Esophagus (tissue), 2 donors: ENCODE data around the gene PPM1F. TPM values are rescaled to one million over a fixed set of nuclear protein-coding genes. Genes with fewer than 3 reads are reported as not detected.
"Not testable (repeated sequence)": the region's sequence is repeated elsewhere in the genome, so short reads cannot be mapped to it uniquely, and the experiment has no call there.

Source experiments
- H3K27ac ChIP-seq, 2 donors: one replicate each; pipeline ENCODE4 v1.5.1; 2013; ENCODE audit warnings: low read depth in 2 of 2, mild to moderate bottlenecking in 2 of 2, inconsistent platforms in 1 of 2, low read length in 1 of 2, moderate library complexity in 1 of 2
- H3K27me3 ChIP-seq, 2 donors: one replicate each; pipeline ENCODE4 v1.6.1; 2013; ENCODE audit warnings: low read length in 2 of 2, control low read depth in 1 of 2, mild to moderate bottlenecking in 1 of 2; ENCODE audit not compliant: insufficient read depth in 2 of 2, control insufficient read depth in 1 of 2
- H3K36me3 ChIP-seq, 2 donors: one replicate each; pipeline ENCODE4 v1.6.1; 2013; ENCODE audit warnings: low read length in 1 of 2; ENCODE audit not compliant: control insufficient read depth in 2 of 2, insufficient read depth in 2 of 2
- H3K4me1 ChIP-seq, 2 donors: one replicate each; pipeline ENCODE4 v1.6.1; 2013; ENCODE audit warnings: low read length in 1 of 2; ENCODE audit not compliant: control insufficient read depth in 2 of 2, insufficient read depth in 2 of 2
- H3K4me3 ChIP-seq, 2 donors: one replicate each; pipeline ENCODE4 v1.5.1; 2013; ENCODE audit warnings: low read length in 2 of 2, mild to moderate bottlenecking in 2 of 2, low read depth in 1 of 2, moderate library complexity in 1 of 2
- H3K9me3 ChIP-seq, 2 donors: one replicate each; pipeline ENCODE4 v1.6.1; 2013; ENCODE audit warnings: mild to moderate bottlenecking in 2 of 2, low read depth in 1 of 2, low read length in 1 of 2, moderate library complexity in 1 of 2; ENCODE audit not compliant: control insufficient read depth in 2 of 2, insufficient read depth in 1 of 2
- WGBS, 2 donors: extraction: QIAGEN DNeasy Blood & Tissue Kit; methylation state at CpG; one replicate each; pipeline ENCODE4 v1.1.7; 2013; 5-methylcytosine and 5-hydroxymethylcytosine counted together
- polyA plus RNA-seq, 2 donors: library from polyadenylated mRNA; stranded (reverse); fragments of 200-250 nt; gene quantifications; one replicate each; pipeline ENCODE4 v1.2.3, GENCODE V29; 2013
- donor health status: healthy with polysubstance abuse.
- donor health status: Bipolar disorder and iron deficiency.

PPM1F gene
- polyA plus RNA-seq, 2 donors, result 14.3 to 15.5 TPM

DNA sequence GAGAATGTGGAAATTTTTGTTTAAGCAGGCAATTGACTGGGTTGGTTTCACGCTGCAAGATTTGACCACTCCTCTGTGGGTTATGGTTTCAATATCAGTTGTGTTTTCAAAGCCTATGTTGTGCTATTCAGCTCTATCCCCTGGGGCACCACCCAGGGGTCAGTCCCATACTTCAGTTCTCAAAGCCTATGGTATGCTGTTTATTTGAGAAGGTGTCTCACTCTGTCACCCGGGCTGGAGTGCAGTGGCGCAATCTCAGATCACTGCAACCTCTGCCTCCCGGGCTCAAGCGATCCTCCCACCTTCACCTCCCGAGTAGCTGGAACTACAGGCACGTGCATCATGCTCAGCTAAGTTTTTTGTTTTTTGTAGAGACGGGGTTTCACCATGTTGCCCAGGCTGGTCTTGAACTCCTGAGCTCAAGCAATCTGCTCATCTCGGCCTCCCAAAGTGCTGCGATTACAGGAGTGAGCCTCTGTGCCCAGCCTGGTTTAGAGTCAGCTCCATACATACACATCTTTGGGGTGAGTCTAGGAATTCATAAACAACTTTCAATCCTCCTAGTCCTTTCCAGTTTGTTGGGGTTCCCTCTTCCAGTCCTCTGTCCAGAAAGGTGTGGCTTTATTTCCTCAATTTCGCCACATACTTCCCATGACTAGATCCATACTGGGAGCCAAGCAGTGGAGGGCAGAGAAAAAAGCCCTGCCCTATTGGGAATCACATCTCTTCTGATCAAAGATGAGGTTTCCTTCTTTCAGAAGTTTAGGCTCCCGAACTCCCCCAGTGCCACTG, 50.2 kb downstream of the PPM1F start:
- Histone ChIP-seq H3K27ac (no peak overlapping the region), H3K9me3 (no peaks in the 10 kb centered on the region), H3K27me3 (no peaks in the 10 kb centered on the region), H3K4me3 (no peak overlapping the region), H3K36me3 (peaks cover 0 to 2% of the 10 kb centered on the region in 2 donors), H3K4me1 (no peaks in the 10 kb centered on the region)
- 87 to 88% methylated on average over 12 of the region's 12 CpGs for WGBS, 2 donors

DNA sequence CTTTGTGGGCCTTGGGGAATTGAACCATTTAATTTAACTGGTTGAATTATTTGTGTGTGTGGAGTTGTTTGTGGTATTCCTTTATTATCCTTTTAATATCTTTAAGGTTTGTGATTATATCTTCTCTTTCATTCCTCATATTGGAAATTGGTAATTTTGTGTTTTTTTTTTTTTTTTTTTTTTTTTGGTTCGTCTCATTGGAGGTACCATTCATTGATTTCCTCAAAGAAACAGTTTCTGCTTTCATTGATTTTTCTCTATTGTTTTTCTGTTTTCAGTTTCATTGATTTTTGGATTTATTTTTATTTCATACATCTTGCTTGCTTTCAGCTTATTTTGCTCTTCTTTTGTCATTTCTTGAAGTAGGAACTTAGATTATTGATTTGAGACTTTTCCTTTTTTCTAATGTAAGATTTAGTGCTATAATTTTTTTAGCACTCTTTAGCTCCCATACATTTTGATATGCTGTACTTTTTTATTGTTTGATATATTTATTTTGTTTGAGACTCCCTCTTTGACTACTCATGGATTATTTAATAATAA, 54.2 kb downstream of the PPM1F start:
- no peaks in the 10 kb centered on the region for H3K36me3 ChIP-seq
- no peaks in the 10 kb centered on the region for H3K4me1 ChIP-seq
- no peak overlapping the region for H3K27ac ChIP-seq
- H3K4me3 ChIP-seq, result no peak overlapping the region
- no peaks in the 10 kb centered on the region for H3K9me3 ChIP-seq
- 68 to 77% methylated on average over 1 of the region's 1 CpG for WGBS, 2 donors
- no peaks in the 10 kb centered on the region for H3K27me3 ChIP-seq

DNA sequence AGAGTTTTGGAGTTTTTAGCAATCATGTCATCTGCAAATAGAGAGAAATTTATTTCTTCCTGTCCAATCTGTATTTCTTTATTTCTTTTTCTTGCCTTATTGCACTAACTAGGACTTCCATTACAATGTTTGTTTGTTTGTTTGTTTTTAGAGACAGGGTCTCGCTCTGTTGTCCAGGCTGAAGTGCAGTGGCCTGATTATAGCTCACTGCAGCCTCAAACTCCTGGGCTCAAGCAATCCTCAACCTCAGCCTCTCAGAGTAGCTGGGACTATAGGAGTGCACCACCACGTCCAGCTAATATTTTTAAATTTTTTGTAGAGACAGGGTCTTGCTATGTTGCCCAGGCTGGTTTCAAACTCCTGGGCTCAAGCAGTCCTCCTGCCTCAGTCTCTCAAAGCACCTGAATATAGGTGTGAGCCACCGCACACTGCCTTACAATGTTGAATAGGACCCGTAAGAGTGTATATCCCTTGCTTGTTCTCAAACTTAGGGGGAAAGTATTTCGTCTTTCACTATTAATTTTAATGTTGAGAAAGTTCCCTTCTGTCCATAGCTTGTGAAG, 55.6 kb downstream of the PPM1F start:
- Histone ChIP-seq H3K4me1 (no peaks in the 10 kb centered on the region), H3K36me3 (no peaks in the 10 kb centered on the region), H3K27me3 (no peaks in the 10 kb centered on the region), H3K9me3 (no peaks in the 10 kb centered on the region), H3K4me3 (no peak overlapping the region), H3K27ac (no peak overlapping the region)
- WGBS, 2 donors, result 92 to 94% methylated on average over 5 of the region's 5 CpGs

DNA sequence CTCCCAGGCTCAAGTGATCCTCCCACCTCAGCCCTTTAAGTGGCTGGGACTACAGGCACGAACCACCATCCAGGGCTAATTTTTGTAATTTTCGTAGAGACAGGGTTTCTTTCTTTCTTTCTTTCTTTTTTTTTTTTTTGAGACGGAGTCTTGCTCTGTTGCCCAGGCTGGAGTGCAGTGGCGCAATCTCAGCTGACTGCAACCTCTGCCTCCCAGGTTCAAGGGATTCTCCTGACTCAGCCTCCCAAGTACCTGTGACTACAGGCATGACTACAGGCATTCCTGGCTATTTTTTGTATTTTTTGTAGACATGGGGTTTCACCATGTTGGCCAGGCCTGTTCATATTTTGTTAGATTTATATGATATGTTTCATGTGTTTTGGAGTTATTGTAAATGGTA, 56.4 kb downstream of the PPM1F start:
- not testable (repeated sequence) for H3K27ac ChIP-seq, H3K4me3 ChIP-seq, H3K36me3 ChIP-seq, H3K4me1 ChIP-seq, H3K27me3 ChIP-seq, H3K9me3 ChIP-seq
- WGBS, 2 donors, result 85 to 89% methylated on average over 4 of the region's 4 CpGs

DNA sequence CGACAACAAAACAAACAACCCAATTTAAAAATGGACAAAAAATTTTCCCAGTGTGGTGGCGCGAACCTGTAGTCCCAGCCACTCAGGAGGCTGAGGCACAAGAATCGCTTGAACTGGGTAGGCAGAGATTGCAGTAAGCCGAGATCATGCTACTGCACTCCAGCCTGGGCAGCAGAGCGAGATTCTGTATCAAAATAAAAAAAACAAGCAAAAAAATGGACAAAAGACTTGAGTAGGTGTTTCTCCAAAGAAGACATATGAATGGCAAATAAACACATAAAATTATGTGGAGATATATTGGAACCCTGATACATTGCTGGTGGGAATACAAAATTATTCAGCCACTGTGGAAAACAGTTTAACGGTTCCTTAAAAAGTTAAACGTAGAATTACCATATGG, 57.8 kb downstream of the PPM1F start:
- Histone ChIP-seq H3K27ac (no peak overlapping the region), H3K4me3 (no peak overlapping the region), H3K9me3 (no peaks in the 10 kb centered on the region), H3K4me1 (no peaks in the 10 kb centered on the region), H3K36me3 (no peaks in the 10 kb centered on the region), H3K27me3 (no peaks in the 10 kb centered on the region)
- 92 to 94% methylated on average over 8 of the region's 8 CpGs for WGBS, 2 donors

DNA sequence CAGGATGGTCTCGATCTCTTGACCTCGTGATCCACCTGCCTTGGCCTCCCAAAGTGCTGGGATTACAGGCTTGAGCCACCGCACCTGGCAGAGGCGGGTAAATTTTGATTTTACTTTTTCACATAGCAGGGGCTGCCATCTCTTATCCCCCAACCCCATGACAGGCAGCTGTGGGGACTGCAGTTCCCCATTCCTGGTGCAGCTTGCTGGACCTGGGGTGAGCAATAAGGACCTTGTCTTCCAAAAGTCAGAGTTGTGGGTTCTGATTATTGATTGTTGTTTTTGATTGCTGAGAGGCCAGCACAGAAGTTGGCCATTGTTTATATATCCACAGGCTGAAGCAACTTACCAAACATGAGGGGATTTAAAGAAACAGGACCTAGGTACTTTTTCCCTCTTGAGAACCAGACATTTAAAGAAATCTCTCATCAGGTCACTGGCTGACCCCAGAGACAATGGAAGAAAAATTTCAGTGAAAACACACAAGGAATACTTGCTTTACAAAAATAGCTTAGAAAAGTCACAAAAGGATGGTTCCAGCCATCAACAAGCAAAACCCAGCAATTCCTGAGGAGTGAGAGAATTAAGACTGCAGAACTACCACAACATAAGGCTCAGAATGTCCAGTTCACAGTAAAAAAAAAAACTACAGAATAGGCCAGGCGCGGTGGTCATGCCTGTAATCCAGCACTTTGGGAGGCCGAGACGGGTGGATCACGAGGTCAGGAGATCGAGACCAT, 63.2 kb downstream of the PPM1F start:
- Histone ChIP-seq H3K36me3 (no peaks in the 10 kb centered on the region), H3K9me3 (no peaks in the 10 kb centered on the region), H3K4me3 (no peak overlapping the region), H3K27ac (no peak overlapping the region), H3K27me3 (no peaks in the 10 kb centered on the region), H3K4me1 (no peaks in the 10 kb centered on the region)
- 94 to 98% methylated on average over 10 of the region's 10 CpGs for WGBS, 2 donors

DNA sequence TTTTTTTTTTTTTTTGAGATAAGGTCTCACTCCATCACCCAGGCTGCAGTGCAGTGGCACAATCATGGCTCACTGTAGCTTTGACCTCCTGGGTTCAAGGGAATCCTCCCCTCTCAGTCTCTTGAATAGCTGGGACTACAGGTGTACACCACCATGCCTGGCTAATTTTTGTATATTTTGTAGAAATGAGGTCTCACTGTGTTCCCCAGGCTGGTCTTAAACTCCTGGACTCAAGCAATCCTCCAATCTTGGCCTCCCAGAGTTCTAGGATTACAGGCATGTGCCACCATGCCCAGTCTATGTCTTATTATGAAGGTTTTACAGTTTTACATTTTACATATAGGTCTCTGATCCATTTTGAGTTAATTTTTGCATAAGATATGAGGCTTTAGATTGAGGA, 64.8 kb downstream of the PPM1F start:
- Histone ChIP-seq H3K36me3 (no peaks in the 10 kb centered on the region), H3K27ac (no peak overlapping the region), H3K27me3 (no peaks in the 10 kb centered on the region), H3K9me3 (no peaks in the 10 kb centered on the region), H3K4me1 (no peaks in the 10 kb centered on the region), H3K4me3 (no peak overlapping the region)

DNA sequence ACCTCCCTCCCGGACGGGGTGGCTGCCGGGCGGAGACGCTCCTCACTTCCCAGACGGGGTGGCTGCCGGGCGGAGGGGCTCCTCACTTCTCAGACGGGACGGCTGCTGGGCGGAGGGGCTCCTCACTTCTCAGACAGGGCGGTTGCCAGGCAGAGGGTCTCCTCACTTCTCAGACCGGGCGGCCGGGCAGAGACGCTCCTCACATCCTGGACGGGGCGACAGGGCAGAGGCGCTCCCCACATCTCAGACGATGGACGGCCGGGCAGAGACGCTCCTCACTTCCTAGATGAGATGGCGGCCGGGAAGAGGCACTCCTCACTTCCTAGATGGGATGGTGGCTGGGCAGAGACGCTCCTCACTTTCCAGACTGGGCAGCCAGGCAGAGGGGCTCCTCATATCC, 68.7 kb downstream of the PPM1F start:
- not testable (repeated sequence) for H3K27me3 ChIP-seq, H3K27ac ChIP-seq, H3K4me3 ChIP-seq, H3K36me3 ChIP-seq, H3K9me3 ChIP-seq, H3K4me1 ChIP-seq
- 96 to 97% methylated on average over 15 to 18 of the region's 26 CpGs for WGBS, 2 donors

DNA sequence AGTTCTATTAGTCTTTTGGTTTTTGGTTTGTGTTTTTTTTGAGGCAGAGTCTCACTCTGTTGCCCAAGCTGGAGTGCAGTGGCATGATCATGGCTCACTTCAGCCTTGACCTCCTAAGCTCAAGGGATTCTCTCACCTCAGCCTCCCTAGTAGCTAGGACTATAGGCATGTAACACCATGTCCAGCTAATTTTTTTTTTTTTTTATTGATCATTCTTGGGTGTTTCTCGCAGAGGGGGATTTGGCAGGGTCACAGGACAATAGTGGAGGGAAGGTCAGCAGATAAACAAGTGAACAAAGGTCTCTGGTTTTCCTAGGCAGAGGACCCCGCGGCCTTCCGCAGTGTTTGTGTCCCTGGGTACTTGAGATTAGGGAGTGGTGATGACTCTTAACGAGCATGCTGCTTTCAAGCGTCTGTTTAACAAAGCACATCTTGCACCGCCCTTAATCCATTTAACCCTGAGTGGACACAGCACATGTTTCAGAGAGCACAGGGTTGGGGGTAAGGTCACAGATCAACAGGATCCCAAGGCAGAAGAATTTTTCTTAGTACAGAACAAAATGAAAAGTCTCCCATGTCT, 69.8 kb downstream of the PPM1F start:
- not testable (repeated sequence) for H3K36me3 ChIP-seq, H3K27ac ChIP-seq
- WGBS, 2 donors, result 56 to 77% methylated on average over 1 of the region's 7 CpGs

More for the DNA sequence above, 69.8 kb downstream of the PPM1F start:
- H3K27me3 ChIP-seq, H3K4me1 ChIP-seq, H3K9me3 ChIP-seq, H3K4me3 ChIP-seq: not testable (repeated sequence)
